OCI-LY7 (cell line): ENCODE measurements around the gene PCDHGB5.

Experiments
- EZH2phosphoT487 ChIP-seq: fragments of 200-600 bp; sonication (generic); IDR thresholded peaks from 2 replicates; pipeline ENCODE4 v1.6.1; 2018; ENCODE audit warnings: low read depth, borderline replicate concordance, mild to moderate bottlenecking, mixed run types, antibody characterized with exemption, low read length, moderate library complexity, mixed read lengths
- TF ChIP-seq, protein P1 (sequence below): fragments of 200-600 bp; sonication (generic); conservative IDR thresholded peaks from 2 replicates; pipeline ENCODE4 v1.5.1; 2014; ENCODE audit warnings: mild to moderate bottlenecking, antibody characterized with exemption, low read length, moderate library complexity, mixed read lengths

- TF ChIP-seq, protein P1, sequence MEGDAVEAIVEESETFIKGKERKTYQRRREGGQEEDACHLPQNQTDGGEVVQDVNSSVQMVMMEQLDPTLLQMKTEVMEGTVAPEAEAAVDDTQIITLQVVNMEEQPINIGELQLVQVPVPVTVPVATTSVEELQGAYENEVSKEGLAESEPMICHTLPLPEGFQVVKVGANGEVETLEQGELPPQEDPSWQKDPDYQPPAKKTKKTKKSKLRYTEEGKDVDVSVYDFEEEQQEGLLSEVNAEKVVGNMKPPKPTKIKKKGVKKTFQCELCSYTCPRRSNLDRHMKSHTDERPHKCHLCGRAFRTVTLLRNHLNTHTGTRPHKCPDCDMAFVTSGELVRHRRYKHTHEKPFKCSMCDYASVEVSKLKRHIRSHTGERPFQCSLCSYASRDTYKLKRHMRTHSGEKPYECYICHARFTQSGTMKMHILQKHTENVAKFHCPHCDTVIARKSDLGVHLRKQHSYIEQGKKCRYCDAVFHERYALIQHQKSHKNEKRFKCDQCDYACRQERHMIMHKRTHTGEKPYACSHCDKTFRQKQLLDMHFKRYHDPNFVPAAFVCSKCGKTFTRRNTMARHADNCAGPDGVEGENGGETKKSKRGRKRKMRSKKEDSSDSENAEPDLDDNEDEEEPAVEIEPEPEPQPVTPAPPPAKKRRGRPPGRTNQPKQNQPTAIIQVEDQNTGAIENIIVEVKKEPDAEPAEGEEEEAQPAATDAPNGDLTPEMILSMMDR, result no peak
- TF ChIP-seq EZH2phosphoT487, result no peak
These were observed 33.5 kb downstream of the PCDHGB5 start for GRCh38 chr5:141431286-141431685.
